Gastroesophageal sphincter (tissue), 4 donors: Measurements from ENCODE around the gene PRKCSH. TPM values are rescaled to one million over a fixed set of nuclear protein-coding genes. Genes with fewer than 3 reads are reported as not detected.

Source experiments
- ATAC-seq: fragments of 150-250 bp; one replicate; pipeline ENCODE4 v1.9.1; 2016; ENCODE audit warnings: mild to moderate bottlenecking, moderate library complexity
- H3K27ac ChIP-seq, 4 donors: fragments of 200-600 bp; sonication (generic) in 3 of 4; 1 replicate in 3 of 4; 2 replicates in 1 of 4; pipeline ENCODE4 v1.5.1; 2016 to 2019
- H3K27me3 ChIP-seq: fragments of 200-600 bp; sonication (generic); one replicate; pipeline ENCODE4 v1.5.1; 2019
- H3K36me3 ChIP-seq, 2 donors: fragments of 200-600 bp; sonication (generic); one replicate each; pipeline ENCODE4 v1.5.1; 2019; ENCODE audit warnings: control low read depth in 1 of 2
- H3K4me1 ChIP-seq, 3 donors: fragments of 200-600 bp; sonication (generic); 1 replicate in 2 of 3; 2 replicates in 1 of 3; pipeline ENCODE4 v1.5.1; 2016 to 2019; ENCODE audit warnings: control low read depth in 2 of 3
- H3K4me3 ChIP-seq, 2 donors: fragments of 200-600 bp; sonication (generic); one replicate each; pipeline ENCODE4 v1.5.1; 2019; ENCODE audit warnings: mild to moderate bottlenecking in 1 of 2, moderate library complexity in 1 of 2
- H3K9me3 ChIP-seq, 3 donors: fragments of 200-600 bp; sonication (generic); one replicate each; pipeline ENCODE4 v1.5.1; 2017 to 2019; ENCODE audit warnings: control low read depth in 2 of 3
- EP300 ChIP-seq: sonication (generic); formaldehyde crosslinking; IDR thresholded peaks from one replicate; pipeline ENCODE4 v1.6.1; 2017; ENCODE audit warnings: antibody characterized with exemption, mild to moderate bottlenecking
- POLR2A ChIP-seq, 2 donors: fragments of 450-650 bp; IDR thresholded peaks; one replicate each; pipeline ENCODE4 v1.6.1; 2017; ENCODE audit warnings: antibody characterized with exemption in 2 of 2, mild to moderate bottlenecking in 2 of 2, moderate library complexity in 1 of 2
- POLR2AphosphoS5 ChIP-seq: sonication (generic); formaldehyde crosslinking; IDR thresholded peaks from one replicate; pipeline ENCODE4 v1.6.1; 2017; ENCODE audit warnings: antibody characterized with exemption
- WGBS, 2 donors: methylation state at CpG; one replicate each; pipeline ENCODE4 v1.1.5; 2018; ENCODE audit warnings: low coverage in 1 of 2; 5-methylcytosine and 5-hydroxymethylcytosine counted together
- total RNA-seq, 4 donors: library from RNA; depleted of rRNA; stranded (reverse); fragments of >200 nt; gene quantifications; one replicate each; pipeline ENCODE4 v1.1.0, GENCODE V29; 2016
- TF ChIP-seq, protein P1 (sequence below), 4 experiments: fragments of 200-600 bp in 2 of 4; fragments of 450-650 bp in 2 of 4; sonication (generic) in 1 of 4; IDR thresholded peaks; one replicate each; pipeline ENCODE4 v1.5.1; 2017 to 2019; ENCODE audit warnings: antibody characterized with exemption in 4 of 4, mild to moderate bottlenecking in 2 of 4, moderate library complexity in 2 of 4

Gene PRKCSH
- total RNA-seq, 4 donors from 2014 or later: 72.8 to 112 (median 85.8) TPM

DNA sequence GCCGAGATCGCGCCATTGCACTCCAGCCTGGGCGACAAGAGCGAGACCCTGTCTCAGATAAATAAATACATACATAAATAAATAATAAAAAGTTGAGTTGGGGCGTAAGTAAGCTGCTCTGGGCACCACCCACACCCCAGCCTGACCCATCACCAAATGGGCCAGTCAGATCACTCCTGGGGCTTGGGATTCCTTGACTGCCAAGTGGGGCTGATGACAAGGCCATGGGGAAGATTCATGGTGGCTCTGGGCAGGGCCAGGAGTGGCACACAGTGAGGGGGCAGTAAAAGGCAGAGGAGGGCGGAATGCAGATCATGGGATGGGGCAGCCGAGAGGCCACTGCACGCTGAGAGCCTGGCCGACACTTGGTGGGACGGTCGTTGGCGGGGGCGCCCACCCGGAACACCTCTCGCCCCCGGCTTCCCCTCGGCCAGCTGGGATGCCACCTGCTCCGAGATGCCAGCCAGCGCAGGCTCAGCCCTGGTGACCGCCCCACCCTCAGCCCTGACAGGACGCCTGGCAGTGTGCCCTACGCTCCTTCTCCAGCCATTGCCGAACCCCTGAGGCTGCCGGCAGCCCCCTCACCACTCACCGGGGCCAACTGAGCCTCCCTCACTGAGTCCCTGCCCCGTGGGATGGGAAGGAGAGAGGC lies 59.3 kb downstream of the PRKCSH start:
- Histone ChIP-seq H3K27ac (no peak overlapping the region), H3K36me3 (peaks cover 0 to 90% of the 10 kb centered on the region in 2 donors), H3K27me3 (no peaks in the 10 kb centered on the region), H3K9me3 (no peaks in the 10 kb centered on the region), H3K4me3 (no peak overlapping the region), H3K4me1 (peaks cover 0 to 4% (median 0%) of the 10 kb centered on the region in 3 donors)
- ATAC-seq: no peak
- TF ChIP-seq, protein P1, sequence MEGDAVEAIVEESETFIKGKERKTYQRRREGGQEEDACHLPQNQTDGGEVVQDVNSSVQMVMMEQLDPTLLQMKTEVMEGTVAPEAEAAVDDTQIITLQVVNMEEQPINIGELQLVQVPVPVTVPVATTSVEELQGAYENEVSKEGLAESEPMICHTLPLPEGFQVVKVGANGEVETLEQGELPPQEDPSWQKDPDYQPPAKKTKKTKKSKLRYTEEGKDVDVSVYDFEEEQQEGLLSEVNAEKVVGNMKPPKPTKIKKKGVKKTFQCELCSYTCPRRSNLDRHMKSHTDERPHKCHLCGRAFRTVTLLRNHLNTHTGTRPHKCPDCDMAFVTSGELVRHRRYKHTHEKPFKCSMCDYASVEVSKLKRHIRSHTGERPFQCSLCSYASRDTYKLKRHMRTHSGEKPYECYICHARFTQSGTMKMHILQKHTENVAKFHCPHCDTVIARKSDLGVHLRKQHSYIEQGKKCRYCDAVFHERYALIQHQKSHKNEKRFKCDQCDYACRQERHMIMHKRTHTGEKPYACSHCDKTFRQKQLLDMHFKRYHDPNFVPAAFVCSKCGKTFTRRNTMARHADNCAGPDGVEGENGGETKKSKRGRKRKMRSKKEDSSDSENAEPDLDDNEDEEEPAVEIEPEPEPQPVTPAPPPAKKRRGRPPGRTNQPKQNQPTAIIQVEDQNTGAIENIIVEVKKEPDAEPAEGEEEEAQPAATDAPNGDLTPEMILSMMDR (IDR thresholded peaks at IDR 0.05): no peak
- TF ChIP-seq POLR2A (IDR thresholded peaks at IDR 0.05) (no peak), POLR2AphosphoS5 (no peak), EP300 (no peak)
- 97 to 98% methylated on average over 6 to 8 of the region's 27 CpGs for WGBS, 2 donors

DNA sequence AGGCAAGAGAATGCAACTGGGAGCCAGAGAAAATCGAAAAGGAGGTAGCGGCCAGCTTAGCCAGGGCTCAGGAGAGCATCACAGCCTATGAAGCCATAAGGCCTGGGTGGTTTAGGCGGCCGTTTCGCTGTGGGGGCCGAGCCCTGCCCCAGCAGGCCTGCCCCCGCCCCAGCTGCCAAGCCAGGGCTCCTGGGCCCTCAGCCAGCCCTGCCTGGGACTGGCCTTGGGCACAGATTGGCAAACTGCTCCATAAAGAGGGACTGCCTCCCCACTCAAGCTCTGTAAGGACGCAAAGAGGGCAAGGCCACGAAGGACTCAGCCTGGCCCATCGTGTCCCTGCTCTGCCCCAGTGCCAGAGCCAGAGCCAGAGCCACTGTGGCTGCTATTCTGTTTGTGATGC lies 60.0 kb downstream of the PRKCSH start:
- no peaks in the 10 kb centered on the region for H3K9me3 ChIP-seq
- ATAC-seq: no peak
- no peaks in the 10 kb centered on the region for H3K27me3 ChIP-seq
- TF ChIP-seq POLR2AphosphoS5 (no peak), EP300 (no peak), POLR2A (IDR thresholded peaks at IDR 0.05) (no peak)
- TF ChIP-seq, protein P1 (IDR thresholded peaks at IDR 0.05): no peak
- WGBS, 2 donors: 80 to 100% methylated on average over 1 to 2 of the region's 10 CpGs
- no peak overlapping the region for H3K4me3 ChIP-seq
- no peak overlapping the region for H3K27ac ChIP-seq
- H3K36me3 ChIP-seq: peaks cover 0 to 83% of the 10 kb centered on the region in 2 donors
- H3K4me1 ChIP-seq: peaks cover 0 to 4% (median 0%) of the 10 kb centered on the region in 3 donors

DNA sequence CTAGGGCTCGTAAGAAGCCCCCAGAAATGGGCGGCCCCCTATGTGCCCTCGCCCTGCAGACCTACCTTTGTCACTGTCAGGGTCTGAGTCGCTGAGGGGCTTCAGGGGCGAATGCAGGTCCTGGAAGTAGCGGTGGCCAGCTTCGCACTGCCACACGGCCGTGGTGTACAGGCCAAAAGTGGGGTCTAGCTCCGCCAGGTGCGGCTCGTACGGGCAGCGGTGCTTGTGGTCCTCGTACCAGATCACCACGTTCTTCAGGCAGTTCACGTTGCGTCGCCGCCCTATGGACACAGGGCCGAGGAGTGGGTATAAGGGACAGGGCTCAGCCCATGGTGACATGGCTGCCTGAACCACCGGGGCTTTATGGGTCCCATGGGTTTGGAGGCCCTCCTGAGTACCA lies 60.5 kb downstream of the PRKCSH start:
- H3K36me3 ChIP-seq: peaks cover 0 to 79% of the 10 kb centered on the region in 2 donors

DNA sequence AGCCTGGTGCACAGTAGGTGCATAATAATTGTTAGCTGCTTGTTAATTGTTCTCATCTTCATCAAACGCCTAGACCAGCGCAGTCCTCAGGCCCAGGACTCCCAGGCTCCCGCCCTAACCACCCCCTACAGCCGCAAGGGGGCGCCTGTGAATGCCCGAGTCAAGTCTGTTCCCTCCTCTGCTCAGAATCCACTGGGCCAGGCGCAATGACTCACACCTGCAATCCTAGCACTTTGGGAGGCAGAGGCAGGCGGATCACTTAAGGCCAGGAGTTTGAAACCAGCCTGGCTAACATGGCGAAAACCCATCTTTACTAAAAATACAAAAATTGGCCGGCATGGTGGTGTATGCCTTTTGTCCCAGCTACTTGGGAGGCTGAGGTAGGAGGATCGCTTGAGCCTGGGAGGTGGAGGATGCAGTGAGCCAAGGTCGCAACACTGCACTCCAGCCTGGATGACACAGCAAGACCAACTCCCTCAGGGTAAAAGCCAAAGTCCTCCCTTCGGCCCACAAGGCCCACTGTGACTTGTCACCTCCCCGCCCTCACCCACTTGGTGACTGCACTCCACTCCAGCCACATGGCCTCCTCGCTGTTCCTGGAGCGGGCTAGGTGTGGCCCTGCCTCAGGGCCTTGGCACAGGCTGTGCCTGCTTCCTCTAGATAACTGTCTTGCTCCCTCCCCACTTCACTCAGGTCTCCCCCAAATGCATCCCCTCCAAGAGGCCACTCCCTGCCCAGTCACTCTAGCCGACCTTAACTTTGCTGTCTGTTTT lies 61.1 kb downstream of the PRKCSH start:
- TF ChIP-seq, protein P1 (IDR thresholded peaks at IDR 0.05): peak in 3 of 4 experiments; percentile 65 to 77 (median 70)
- no peak for TF ChIP-seq EP300
- Histone ChIP-seq H3K36me3 (peaks cover 0 to 77% of the 10 kb centered on the region in 2 donors), H3K4me1 (peaks cover 0 to 4% (median 0%) of the 10 kb centered on the region in 3 donors), H3K27me3 (no peaks in the 10 kb centered on the region), H3K4me3 (no peak overlapping the region), H3K9me3 (no peaks in the 10 kb centered on the region), H3K27ac (no peak overlapping the region)
- WGBS, 2 donors: 56 to 94% methylated on average over 3 to 11 of the region's 17 CpGs
- ATAC-seq: peak; percentile 81

More for the DNA sequence above, 60.5 kb downstream of the PRKCSH start:
- TF ChIP-seq POLR2A (IDR thresholded peaks at IDR 0.05) (no peak), EP300 (no peak), POLR2AphosphoS5 (no peak)
- TF ChIP-seq, protein P1 (IDR thresholded peaks at IDR 0.05): no peak
- Histone ChIP-seq H3K4me1 (peaks cover 0 to 4% (median 0%) of the 10 kb centered on the region in 3 donors), H3K27me3 (no peaks in the 10 kb centered on the region), H3K9me3 (no peaks in the 10 kb centered on the region), H3K4me3 (no peak overlapping the region), H3K27ac (no peak overlapping the region)
- ATAC-seq: no peak
- WGBS, 2 donors: 100% methylated on average over 2 of the region's 22 CpGs; no CpG with 5 or more reads in 1 of the 2 donors
